Tibial nerve (tissue), 4 donors: ENCODE measurements around the gene ING5.

Experiments used
- CTCF ChIP-seq, 5 experiments: fragments of 200-600 bp in 3 of 5; fragments of 450-650 bp in 2 of 5; sonication (generic) in 3 of 5; IDR thresholded peaks; one replicate each; pipeline ENCODE4 v1.5.1; 2016 to 2019; ENCODE audit warnings: antibody characterized with exemption in 5 of 5, mild to moderate bottlenecking in 3 of 5, moderate library complexity in 2 of 5
- EP300 ChIP-seq, 2 donors: sonication (generic); formaldehyde crosslinking; IDR thresholded peaks; one replicate each; pipeline ENCODE4 v1.6.1; 2017; ENCODE audit warnings: antibody characterized with exemption in 2 of 2, mild to moderate bottlenecking in 1 of 2
- POLR2A ChIP-seq, 2 donors: fragments of 450-650 bp; IDR thresholded peaks; one replicate each; pipeline ENCODE4 v1.6.1; 2017; ENCODE audit warnings: antibody characterized with exemption in 2 of 2, mild to moderate bottlenecking in 2 of 2, moderate library complexity in 2 of 2

- TF ChIP-seq POLR2A (IDR thresholded peaks at IDR 0.05), result no peak
- TF ChIP-seq CTCF (IDR thresholded peaks at IDR 0.05), result no peak
- TF ChIP-seq EP300 (IDR thresholded peaks at IDR 0.05), result no peak
Measured at GRCh38 chr2:241753493-241753892, 51.7 kb downstream of the ING5 start.
